Inflammatory macrophage treated with lipopolysaccharide for 4 hours (primary cell): ENCODE data around the gene CCDC71L.
"Not testable (repeated sequence)": the region's sequence is repeated elsewhere in the genome, so short reads cannot be mapped to it uniquely, and the experiment has no call there.

ENCODE experiments used
- DNase-seq: peaks from one replicate; pipeline ENCODE4 v3.0.0-alpha.2; 2020

Gene CCDC71L

GRCh38 chr7:106660862-106661720 is at the start of gene CCDC71L:
CCDC71L (minus strand) TSS chr7:106661158; CDS start chr7:106660896, 262 bp downstream.
- DNase-seq: peak; percentile 95

- DNase-seq: not testable (repeated sequence)
Measured at GRCh38 chr7:106709604-106710003, 48.6 kb upstream of the CCDC71L start.

- no peak for DNase-seq
Measured at GRCh38 chr7:106704000-106704840, 43.3 kb upstream of the CCDC71L start.

- DNase-seq: peak; percentile 16
Measured at GRCh38 chr7:106693677-106694353, 32.9 kb upstream of the CCDC71L start.

- no peak for DNase-seq
Measured at GRCh38 chr7:106692450-106693051, 31.6 kb upstream of the CCDC71L start.

GRCh38 chr7:106688161-106688560 is 27.2 kb upstream of the CCDC71L start:
- not testable (repeated sequence) for DNase-seq

- no peak for DNase-seq
Measured at GRCh38 chr7:106683941-106684340, 23.0 kb upstream of the CCDC71L start.

GRCh38 chr7:106681815-106682495 is 21.0 kb upstream of the CCDC71L start:
- DNase-seq: no peak

GRCh38 chr7:106679153-106679931 is 18.4 kb upstream of the CCDC71L start:
- DNase-seq: peak; percentile 93

- no peak for DNase-seq
Measured at GRCh38 chr7:106678795-106679152, 17.8 kb upstream of the CCDC71L start.

- not testable (repeated sequence) for DNase-seq
Measured at GRCh38 chr7:106676506-106676905, 15.5 kb upstream of the CCDC71L start.

- DNase-seq: not testable (repeated sequence)
Measured at GRCh38 chr7:106673688-106674087, 12.7 kb upstream of the CCDC71L start.

- DNase-seq: not testable (repeated sequence)
Measured at GRCh38 chr7:106671930-106672329, 11.0 kb upstream of the CCDC71L start.

GRCh38 chr7:106671160-106671559 is 10.2 kb upstream of the CCDC71L start:
- DNase-seq: no peak

- DNase-seq: no peak
Measured at GRCh38 chr7:106668861-106669524, 8.0 kb upstream of the CCDC71L start.

- DNase-seq: no peak
Measured at GRCh38 chr7:106666353-106666752, 5.4 kb upstream of the CCDC71L start.

- no peak for DNase-seq
Measured at GRCh38 chr7:106664343-106664742, 3.4 kb upstream of the CCDC71L start.

GRCh38 chr7:106659963-106660861 is 746 bp downstream of the CCDC71L start:
- peak; percentile 88 for DNase-seq

- DNase-seq: no peak
Measured at GRCh38 chr7:106659166-106659962, 1.6 kb downstream of the CCDC71L start.
